Hypothalamus (tissue), 51 donors: Measurements from ENCODE around the gene GLIS1.

Experiments used
- DNase-seq, 51 donors: peaks; one replicate each; lab custom pipeline; 2025; lab: John Stamatoyannopoulos, UW

GLIS1 gene

GRCh38 chr1:53477651-53478501 is 261.1 kb downstream of the GLIS1 start:
- no peak for DNase-seq

GRCh38 chr1:53476579-53476978 is 262.4 kb downstream of the GLIS1 start:
- no peak for DNase-seq

- no peak for DNase-seq
Observed at GRCh38 chr1:53475664-53476063, 263.3 kb downstream of the GLIS1 start.

- DNase-seq = no peak
Observed at GRCh38 chr1:53473463-53473862, 265.5 kb downstream of the GLIS1 start.

GRCh38 chr1:53471000-53471399 is 268.0 kb downstream of the GLIS1 start:
- no peak for DNase-seq

- DNase-seq = no peak
Observed at GRCh38 chr1:53470584-53470983, 268.4 kb downstream of the GLIS1 start.

GRCh38 chr1:53470155-53470554 is 268.8 kb downstream of the GLIS1 start:
- DNase-seq = peak in 38 of 51 donors; percentile 5 to 77 (median 36)

GRCh38 chr1:53469373-53469772 is 269.6 kb downstream of the GLIS1 start:
- DNase-seq = no peak

GRCh38 chr1:53468374-53468773 is 270.6 kb downstream of the GLIS1 start:
- DNase-seq = no peak

- no peak for DNase-seq
Observed at GRCh38 chr1:53467391-53467790, 271.6 kb downstream of the GLIS1 start.

- no peak for DNase-seq
Observed at GRCh38 chr1:53465023-53465957, 273.7 kb downstream of the GLIS1 start.

GRCh38 chr1:53463961-53464899 is 274.7 kb downstream of the GLIS1 start:
- no peak for DNase-seq

- no peak for DNase-seq
Observed at GRCh38 chr1:53462769-53463501, 276.0 kb downstream of the GLIS1 start.

GRCh38 chr1:53462193-53462592 is 276.8 kb downstream of the GLIS1 start:
- no peak for DNase-seq

GRCh38 chr1:53461323-53462044 is 277.5 kb downstream of the GLIS1 start:
- DNase-seq = no peak

- DNase-seq = no peak
Observed at GRCh38 chr1:53460666-53461322, 278.2 kb downstream of the GLIS1 start.

GRCh38 chr1:53460211-53460634 is 278.7 kb downstream of the GLIS1 start:
- DNase-seq = no peak
